Body of pancreas (tissue), 4 donors: ENCODE measurements around the gene CKLF. TPM values are rescaled to one million over a fixed set of nuclear protein-coding genes. Genes with fewer than 3 reads are reported as not detected.

Experiments used
- ATAC-seq: fragments of 150-250 bp; one replicate; pipeline ENCODE4 v1.9.1; 2016
- DNase-seq, 4 donors: peaks; one replicate each; pipeline ENCODE4 v3.0.0-alpha.2; 2019
- H3K27ac ChIP-seq, 4 donors: fragments of 200-600 bp; sonication (generic); 1 replicate in 3 of 4; 2 replicates in 1 of 4; pipeline versions ENCODE4 v1.5.1 to v1.6.1; 2016 to 2019; ENCODE audit warnings: mild to moderate bottlenecking in 1 of 4, mixed read lengths in 1 of 4, moderate library complexity in 1 of 4
- H3K27me3 ChIP-seq, 2 donors: fragments of 200-600 bp; sonication (generic); one replicate each; pipeline ENCODE4 v1.6.0; 2016; ENCODE audit warnings: mild to moderate bottlenecking in 1 of 2
- H3K36me3 ChIP-seq, 2 donors: fragments of 200-600 bp; sonication (generic); replicated peaks in 1 of 2; 2 replicates each; pipeline ENCODE4 v1.5.1; 2016; ENCODE audit warnings: low read depth in 2 of 2; ENCODE audit not compliant: insufficient read depth in 1 of 2
- H3K4me1 ChIP-seq: fragments of 200-600 bp; sonication (generic); one replicate; pipeline ENCODE4 v1.6.0; 2016
- H3K4me3 ChIP-seq, 2 donors: fragments of 200-600 bp; sonication (generic); 1 replicate in 1 of 2; 2 replicates in 1 of 2; pipeline ENCODE4 v1.5.1; 2016 to 2019
- H3K9me3 ChIP-seq, 3 donors: fragments of 200-600 bp; sonication (generic); 1 replicate in 2 of 3; 2 replicates in 1 of 3; pipeline ENCODE4 v1.5.1; 2016
- POLR2A ChIP-seq, 3 donors: fragments of 450-650 bp; IDR thresholded peaks; one replicate each; pipeline ENCODE4 v1.6.1; 2016; ENCODE audit warnings: antibody characterized with exemption in 3 of 3, mild to moderate bottlenecking in 2 of 3
- WGBS, 2 donors: methylation state at CpG; one replicate each; pipeline ENCODE4 v1.1.5; 2017; 5-methylcytosine and 5-hydroxymethylcytosine counted together
- intact Hi-C: fragments of 100-400 bp; cut with DNase I; formaldehyde crosslinking; loops from one replicate; pipeline ENCODE4 v1.15.1; 2023
- total RNA-seq, 2 donors: library from RNA; depleted of rRNA; stranded (reverse); fragments of >200 nt; gene quantifications; one replicate each; pipeline ENCODE4 v1.1.0, GENCODE V29; 2016
- TF ChIP-seq, protein P1 (sequence below), 7 experiments: fragments of 450-650 bp in 4 of 7; fragments of 200-600 bp in 3 of 7; sonication (generic) in 3 of 7; IDR thresholded peaks; one replicate each; pipeline ENCODE4 v1.5.1; 2016 to 2019; ENCODE audit warnings: antibody characterized with exemption in 7 of 7

CKLF gene
- total RNA-seq, 2 donors from 2014 or later, result 33.5 TPM; not detected in 1

DNA sequence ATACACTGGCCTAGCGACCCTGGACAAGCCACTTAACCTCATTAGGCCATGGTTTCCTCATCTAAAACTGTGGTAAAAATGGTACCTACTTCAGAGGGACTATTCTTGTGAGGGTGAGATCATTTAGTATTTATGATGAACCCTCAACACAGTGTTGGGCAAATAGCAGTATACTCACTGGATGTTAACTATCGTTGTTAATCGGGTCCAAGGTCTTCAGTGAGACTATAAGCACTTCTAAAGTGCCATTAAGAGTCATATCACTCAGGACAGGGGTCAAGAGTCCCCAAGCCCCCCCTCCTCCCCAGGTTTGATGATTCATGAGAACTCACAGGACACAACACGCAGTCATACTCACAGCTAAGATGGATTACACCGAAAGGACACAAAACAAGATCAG, 13.5 kb upstream of the CKLF start:
- Histone ChIP-seq H3K36me3 (peaks cover 5 to 8% of the 10 kb centered on the region in 2 donors), H3K4me3 (no peak overlapping the region), H3K27me3 (no peaks in the 10 kb centered on the region), H3K27ac (no peak overlapping the region), H3K4me1 (no peaks in the 10 kb centered on the region), H3K9me3 (no peaks in the 10 kb centered on the region)
- intact Hi-C loops, result no loop called here
- DNase-seq, result no peak
- no peak for TF ChIP-seq POLR2A (IDR thresholded peaks at IDR 0.05)
- TF ChIP-seq, protein P1, sequence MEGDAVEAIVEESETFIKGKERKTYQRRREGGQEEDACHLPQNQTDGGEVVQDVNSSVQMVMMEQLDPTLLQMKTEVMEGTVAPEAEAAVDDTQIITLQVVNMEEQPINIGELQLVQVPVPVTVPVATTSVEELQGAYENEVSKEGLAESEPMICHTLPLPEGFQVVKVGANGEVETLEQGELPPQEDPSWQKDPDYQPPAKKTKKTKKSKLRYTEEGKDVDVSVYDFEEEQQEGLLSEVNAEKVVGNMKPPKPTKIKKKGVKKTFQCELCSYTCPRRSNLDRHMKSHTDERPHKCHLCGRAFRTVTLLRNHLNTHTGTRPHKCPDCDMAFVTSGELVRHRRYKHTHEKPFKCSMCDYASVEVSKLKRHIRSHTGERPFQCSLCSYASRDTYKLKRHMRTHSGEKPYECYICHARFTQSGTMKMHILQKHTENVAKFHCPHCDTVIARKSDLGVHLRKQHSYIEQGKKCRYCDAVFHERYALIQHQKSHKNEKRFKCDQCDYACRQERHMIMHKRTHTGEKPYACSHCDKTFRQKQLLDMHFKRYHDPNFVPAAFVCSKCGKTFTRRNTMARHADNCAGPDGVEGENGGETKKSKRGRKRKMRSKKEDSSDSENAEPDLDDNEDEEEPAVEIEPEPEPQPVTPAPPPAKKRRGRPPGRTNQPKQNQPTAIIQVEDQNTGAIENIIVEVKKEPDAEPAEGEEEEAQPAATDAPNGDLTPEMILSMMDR (IDR thresholded peaks at IDR 0.05), result no peak
- ATAC-seq, result no peak
- 67 to 85% methylated on average over 5 of the region's 5 CpGs for WGBS, 2 donors

DNA sequence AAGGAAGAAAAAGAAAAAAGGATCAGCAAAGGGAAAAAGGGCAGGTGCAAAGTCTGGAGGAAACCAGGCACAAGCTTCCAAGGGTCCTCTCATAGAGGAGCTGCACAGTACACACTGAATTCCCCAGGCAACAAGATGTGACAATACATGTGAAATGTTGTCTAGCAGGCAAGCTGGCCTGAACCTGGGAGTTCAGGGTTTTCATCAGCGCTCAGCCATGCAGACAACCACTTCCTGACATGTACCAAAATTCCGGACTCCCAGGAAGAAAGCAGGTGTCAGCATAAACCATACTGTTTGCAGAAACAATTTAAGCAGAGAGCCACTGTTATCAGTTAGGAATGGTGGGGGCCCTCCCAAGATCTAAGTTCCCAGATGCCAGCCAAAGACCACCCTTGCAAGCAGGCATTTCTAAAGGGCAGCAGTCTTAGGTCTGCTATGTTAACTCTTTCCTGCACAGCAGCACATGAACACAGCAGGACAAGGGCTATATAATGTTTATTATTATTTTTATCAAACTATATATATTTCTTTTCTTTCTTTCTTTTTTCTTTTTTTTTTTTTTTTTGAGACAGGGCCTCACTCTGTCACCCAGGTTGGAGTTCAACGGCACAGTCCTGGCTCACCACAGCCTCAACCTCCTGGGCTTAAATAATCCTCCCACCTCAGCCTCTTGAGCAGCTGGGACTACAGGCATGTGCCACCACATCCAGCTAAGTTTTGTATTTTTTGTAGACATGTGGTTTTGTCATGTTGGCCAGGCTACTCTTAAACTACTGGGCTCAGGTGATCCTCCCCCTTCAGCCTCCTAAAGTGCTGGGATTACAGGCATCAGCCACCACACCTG, 12.5 kb upstream of the CKLF start:
- Histone ChIP-seq H3K27ac (no peak overlapping the region), H3K4me1 (no peaks in the 10 kb centered on the region), H3K9me3 (no peaks in the 10 kb centered on the region), H3K4me3 (no peak overlapping the region), H3K27me3 (no peaks in the 10 kb centered on the region), H3K36me3 (peaks cover 5 to 7% of the 10 kb centered on the region in 2 donors)
- 64 to 76% methylated on average over 1 to 3 of the region's 3 CpGs for WGBS, 2 donors
- TF ChIP-seq POLR2A (IDR thresholded peaks at IDR 0.05), result no peak
- TF ChIP-seq, protein P1 (IDR thresholded peaks at IDR 0.05), result no peak
- intact Hi-C loops, result loop anchor here (10.0 kb wide), 1 partner anchor 55 kb away; no protein-coding TSS in a partner anchor
- no peak for DNase-seq
- ATAC-seq, result no peak

GRCh38 chr16:66541388-66542355, 10.7 kb upstream of the CKLF start:
- H3K36me3 ChIP-seq, result peaks cover 0 to 6% of the 10 kb centered on the region in 2 donors
- ATAC-seq (no peak), DNase-seq (no peak)
- intact Hi-C loops, result loop anchor here (10.0 kb wide), 1 partner anchor 57 kb away; no protein-coding TSS in a partner anchor
- H3K4me3 ChIP-seq, result no peak overlapping the region
- no peaks in the 10 kb centered on the region for H3K27me3 ChIP-seq
- H3K9me3 ChIP-seq, result no peaks in the 10 kb centered on the region
- WGBS, 2 donors, result 86 to 89% methylated on average over 18 of the region's 18 CpGs
- TF ChIP-seq, protein P1 (IDR thresholded peaks at IDR 0.05), result no peak
- no peak for TF ChIP-seq POLR2A (IDR thresholded peaks at IDR 0.05)
- H3K4me1 ChIP-seq, result no peaks in the 10 kb centered on the region
- no peak overlapping the region for H3K27ac ChIP-seq

DNA sequence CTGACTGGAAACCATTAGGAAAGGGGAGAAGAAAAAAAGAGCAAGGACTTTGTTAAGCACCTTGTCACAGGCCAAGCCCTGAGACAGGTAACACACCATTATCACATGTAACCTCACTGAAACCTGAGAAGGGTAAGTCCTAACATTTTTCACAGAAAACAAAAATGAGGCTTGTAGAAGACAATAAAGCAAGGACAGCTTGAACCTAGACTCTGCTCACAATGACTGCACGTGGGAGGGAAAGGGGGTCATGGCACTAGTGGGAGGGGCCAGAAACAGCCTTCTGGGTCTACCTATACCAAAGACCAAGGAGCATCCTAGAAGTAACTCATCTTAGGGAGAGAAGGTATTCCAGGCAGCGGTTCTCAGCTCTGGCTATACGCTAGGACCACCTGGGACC, 10.0 kb upstream of the CKLF start:
- no peak for DNase-seq
- Histone ChIP-seq H3K36me3 (peaks cover 0 to 2% of the 10 kb centered on the region in 2 donors), H3K9me3 (no peaks in the 10 kb centered on the region), H3K4me1 (no peaks in the 10 kb centered on the region), H3K27me3 (no peaks in the 10 kb centered on the region), H3K27ac (no peak overlapping the region), H3K4me3 (no peak overlapping the region)
- TF ChIP-seq, protein P1 (IDR thresholded peaks at IDR 0.05), result no peak
- TF ChIP-seq POLR2A (IDR thresholded peaks at IDR 0.05), result no peak
- WGBS, 2 donors, result 92% methylated on average over 3 of the region's 3 CpGs
- ATAC-seq, result no peak
- intact Hi-C loops, result loop anchor here (10.0 kb wide), 1 partner anchor 58 kb away; no protein-coding TSS in a partner anchor
